Amniotic epithelial cell (primary cell): ENCODE data around the gene STK32A.
"Not testable (repeated sequence)": the region's sequence is repeated elsewhere in the genome, so short reads cannot be mapped to it uniquely, and the experiment has no call there.

Experiments used
- DNase-seq: peaks from one replicate; pipeline ENCODE4 v3.0.0-alpha.2; 2010; ENCODE audit warnings: low read depth

The STK32A gene

GRCh38 chr5:147234825-147235635 lies at the start of gene STK32A:
Gene STK32A, plus strand, starts transcription at chr5:147235026. Its CDS starts 4,609 bp downstream, at chr5:147239635.
- no peak for DNase-seq

- no peak for DNase-seq
Observed at GRCh38 chr5:147187099-147187540, 47.7 kb upstream of the STK32A start.

- DNase-seq, result peak; percentile 59
Observed at GRCh38 chr5:147188200-147189108, 46.4 kb upstream of the STK32A start.

DNA sequence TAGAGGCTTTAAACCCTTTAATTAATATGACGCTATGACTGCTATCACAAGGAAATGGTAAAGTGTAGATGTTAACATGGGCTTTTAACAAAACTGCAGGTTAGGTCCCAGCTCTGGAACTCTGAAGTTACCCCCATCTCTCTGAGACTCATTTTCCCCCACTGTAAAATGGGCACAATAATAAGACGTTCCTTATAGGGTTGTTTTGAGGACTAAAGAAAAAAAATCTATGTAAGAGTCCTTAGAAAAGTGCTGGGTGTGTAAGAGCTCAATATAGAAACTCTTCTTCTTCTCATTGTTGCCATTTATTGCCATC lies 45.8 kb upstream of the STK32A start:
- DNase-seq, result no peak

DNA sequence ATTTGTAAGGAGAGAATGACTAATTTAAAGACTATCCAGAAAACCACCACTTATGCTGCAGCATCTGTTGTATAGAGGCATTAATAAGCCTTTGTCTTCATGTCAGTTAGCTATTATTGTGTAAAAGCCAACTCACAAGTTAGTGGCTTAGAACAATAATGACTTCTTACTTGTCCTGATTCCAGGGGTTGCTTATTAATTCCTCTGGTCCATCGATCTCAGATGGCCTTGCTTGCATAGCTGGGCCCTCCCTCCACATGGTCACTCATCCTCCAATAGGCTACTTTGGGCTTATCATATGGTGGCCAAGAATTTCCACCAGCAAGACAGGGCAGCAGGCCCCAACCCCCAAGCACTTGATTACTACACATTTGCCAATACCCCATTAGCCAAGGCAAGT lies 44.5 kb upstream of the STK32A start:
- DNase-seq, result peak; percentile 24

GRCh38 chr5:147193123-147193522 lies 41.7 kb upstream of the STK32A start:
- DNase-seq, result no peak

GRCh38 chr5:147200004-147200403 lies 34.8 kb upstream of the STK32A start:
- no peak for DNase-seq

DNA sequence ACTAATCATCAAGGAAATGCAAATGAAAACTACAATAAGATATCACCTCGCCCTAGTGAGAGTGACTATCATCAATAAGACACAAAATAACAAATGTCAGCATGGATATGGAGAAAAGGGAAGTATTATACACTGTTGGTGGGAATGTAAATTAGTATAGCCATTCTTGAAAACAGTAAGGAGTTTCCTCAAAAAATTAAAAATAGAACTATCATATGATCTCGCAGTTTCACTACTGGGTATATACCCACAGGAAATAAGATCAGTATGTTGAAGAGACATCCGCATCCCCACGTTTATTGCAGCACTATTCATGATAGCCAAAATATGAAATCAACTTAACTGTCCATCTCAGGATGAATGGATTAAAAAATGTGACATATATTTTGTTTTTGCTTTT lies 31.6 kb upstream of the STK32A start:
- no peak for DNase-seq

DNA sequence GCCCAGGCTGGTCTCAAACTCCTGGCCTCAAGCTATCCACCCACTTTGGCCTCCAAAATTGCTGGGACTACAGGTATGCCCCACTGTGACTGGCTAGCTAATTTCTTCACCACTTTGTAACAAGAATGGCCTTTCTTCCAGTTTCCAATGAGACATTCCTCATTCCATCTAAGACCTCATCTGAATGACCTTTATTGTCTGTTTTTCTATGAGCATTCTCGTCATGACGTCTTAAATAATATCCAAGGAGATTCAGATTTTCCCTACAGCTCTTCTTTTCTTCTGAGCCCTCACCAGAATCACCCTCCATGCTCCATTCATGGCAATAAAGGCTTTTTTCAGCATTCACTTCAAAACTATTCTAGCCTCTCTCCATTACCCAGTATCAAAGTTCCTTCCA lies 30.2 kb upstream of the STK32A start:
- no peak for DNase-seq

DNA sequence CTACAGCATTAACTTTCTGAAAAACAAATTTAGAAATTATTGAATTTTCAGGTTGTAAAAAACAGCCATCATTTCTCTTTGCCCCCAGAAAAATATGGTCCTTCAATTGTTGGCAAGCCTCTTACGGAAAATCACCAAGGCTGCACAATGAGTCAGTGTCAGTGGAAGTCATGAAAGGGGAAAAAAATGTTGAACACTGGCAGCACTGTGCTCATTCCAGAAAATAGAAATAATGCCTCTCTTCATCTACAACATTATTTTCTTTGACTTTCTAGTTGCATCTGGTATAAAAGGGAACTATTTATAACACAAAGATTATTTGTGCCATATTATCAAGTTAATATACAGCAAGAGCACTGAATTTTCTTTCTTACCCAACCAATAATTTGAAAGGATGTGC lies 26.7 kb upstream of the STK32A start:
- DNase-seq, result no peak

- peak; percentile 48 for DNase-seq
Observed at GRCh38 chr5:147216552-147217154, 18.2 kb upstream of the STK32A start.

- peak; percentile 46 for DNase-seq
Observed at GRCh38 chr5:147223343-147223742, 11.5 kb upstream of the STK32A start.

GRCh38 chr5:147223948-147224791 lies 10.7 kb upstream of the STK32A start:
- DNase-seq, result peak; percentile 33

GRCh38 chr5:147225938-147226337 lies 8.9 kb upstream of the STK32A start:
- no peak for DNase-seq

GRCh38 chr5:147226512-147226911 lies 8.3 kb upstream of the STK32A start:
- DNase-seq, result no peak

- DNase-seq, result no peak
Observed at GRCh38 chr5:147234239-147234824, 494 bp upstream of the STK32A start.

- no peak for DNase-seq
Observed at GRCh38 chr5:147240266-147240985, 5.6 kb downstream of the STK32A start.

- not testable (repeated sequence) for DNase-seq
Observed at GRCh38 chr5:147243238-147243637, 8.4 kb downstream of the STK32A start.

DNA sequence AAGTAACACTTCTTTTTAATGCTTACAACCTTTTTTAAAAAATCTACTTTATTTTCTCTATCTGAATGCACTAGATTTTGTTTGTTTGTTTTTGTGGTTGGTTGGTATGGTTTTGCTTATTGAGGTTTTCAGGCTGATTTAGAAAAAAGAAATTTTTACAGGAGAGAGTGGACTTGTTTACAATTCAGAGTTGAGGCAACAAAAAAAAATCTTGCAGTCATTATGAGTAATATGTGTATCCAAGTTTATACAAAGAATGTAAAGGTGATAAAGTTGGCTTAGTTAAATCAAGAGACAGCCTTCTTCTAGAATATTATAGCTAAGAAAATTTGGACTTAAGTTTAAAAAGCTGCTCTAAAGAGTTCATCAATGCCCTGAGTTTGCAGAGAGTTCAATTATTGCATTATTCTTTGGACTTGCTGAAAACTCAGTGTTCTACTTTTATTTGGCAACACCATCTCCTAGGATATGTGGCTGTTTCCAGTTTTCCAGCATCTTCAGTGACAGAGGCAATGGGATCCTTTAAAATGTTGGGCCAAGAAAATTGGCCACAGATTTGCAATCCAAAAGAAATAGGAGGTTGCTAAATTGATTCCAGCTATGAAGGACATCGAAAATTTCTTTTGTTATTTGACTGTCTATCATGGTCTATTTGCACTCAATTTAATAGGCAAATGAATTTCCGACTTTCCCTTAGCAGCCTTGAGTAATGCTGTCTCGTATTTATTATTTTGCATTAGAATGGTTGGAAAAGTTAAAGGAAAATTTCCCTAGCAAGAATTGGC lies 10.7 kb downstream of the STK32A start:
- no peak for DNase-seq

DNA sequence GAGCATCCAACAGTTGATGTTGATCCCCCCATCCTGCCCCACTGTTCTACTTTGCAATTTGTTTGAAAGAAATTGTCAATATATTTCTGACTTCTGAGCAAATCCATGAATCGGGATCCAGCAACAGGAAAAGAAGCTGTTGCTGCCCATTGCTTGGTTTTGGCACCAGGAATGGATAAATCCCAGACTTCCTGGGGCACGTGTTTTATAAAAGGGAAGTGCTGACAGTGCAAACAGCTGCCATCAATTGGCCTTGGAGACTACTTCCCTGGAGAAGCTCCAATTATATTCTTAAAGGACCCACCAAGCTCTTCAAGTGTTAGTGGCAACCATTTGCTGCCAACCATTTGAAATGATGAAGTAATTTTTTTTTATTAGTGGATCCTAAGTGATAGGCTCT lies 13.7 kb downstream of the STK32A start:
- no peak for DNase-seq
